ENCODE measurements around the gene IFITM5.

The IFITM5 gene

DNA sequence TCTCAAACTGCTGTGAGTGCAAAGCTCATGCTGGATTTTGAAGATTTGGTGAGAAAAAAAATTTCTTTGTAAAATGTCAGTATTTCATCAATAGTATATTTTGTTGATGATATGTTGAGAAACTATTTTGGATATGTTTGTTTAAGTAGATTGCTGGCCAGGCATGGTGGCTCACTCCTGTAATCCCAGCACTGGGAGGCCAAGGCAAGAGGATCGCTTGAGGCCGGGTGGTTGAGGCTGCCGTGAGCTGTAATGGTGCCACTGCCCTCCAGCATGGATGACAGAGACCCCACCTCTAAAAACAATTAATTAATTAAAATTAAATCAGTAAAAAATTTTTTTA lies 28.2 kb upstream of the IFITM5 start:
- TF ChIP-seq, protein P1, sequence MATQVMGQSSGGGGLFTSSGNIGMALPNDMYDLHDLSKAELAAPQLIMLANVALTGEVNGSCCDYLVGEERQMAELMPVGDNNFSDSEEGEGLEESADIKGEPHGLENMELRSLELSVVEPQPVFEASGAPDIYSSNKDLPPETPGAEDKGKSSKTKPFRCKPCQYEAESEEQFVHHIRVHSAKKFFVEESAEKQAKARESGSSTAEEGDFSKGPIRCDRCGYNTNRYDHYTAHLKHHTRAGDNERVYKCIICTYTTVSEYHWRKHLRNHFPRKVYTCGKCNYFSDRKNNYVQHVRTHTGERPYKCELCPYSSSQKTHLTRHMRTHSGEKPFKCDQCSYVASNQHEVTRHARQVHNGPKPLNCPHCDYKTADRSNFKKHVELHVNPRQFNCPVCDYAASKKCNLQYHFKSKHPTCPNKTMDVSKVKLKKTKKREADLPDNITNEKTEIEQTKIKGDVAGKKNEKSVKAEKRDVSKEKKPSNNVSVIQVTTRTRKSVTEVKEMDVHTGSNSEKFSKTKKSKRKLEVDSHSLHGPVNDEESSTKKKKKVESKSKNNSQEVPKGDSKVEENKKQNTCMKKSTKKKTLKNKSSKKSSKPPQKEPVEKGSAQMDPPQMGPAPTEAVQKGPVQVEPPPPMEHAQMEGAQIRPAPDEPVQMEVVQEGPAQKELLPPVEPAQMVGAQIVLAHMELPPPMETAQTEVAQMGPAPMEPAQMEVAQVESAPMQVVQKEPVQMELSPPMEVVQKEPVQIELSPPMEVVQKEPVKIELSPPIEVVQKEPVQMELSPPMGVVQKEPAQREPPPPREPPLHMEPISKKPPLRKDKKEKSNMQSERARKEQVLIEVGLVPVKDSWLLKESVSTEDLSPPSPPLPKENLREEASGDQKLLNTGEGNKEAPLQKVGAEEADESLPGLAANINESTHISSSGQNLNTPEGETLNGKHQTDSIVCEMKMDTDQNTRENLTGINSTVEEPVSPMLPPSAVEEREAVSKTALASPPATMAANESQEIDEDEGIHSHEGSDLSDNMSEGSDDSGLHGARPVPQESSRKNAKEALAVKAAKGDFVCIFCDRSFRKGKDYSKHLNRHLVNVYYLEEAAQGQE (IDR thresholded peaks at IDR 0.05; ENCODE audit: low read depth): no peak

GRCh38 chr11:326842-327580 lies 27.7 kb upstream of the IFITM5 start:
- TF ChIP-seq TEAD4 (IDR thresholded peaks at IDR 0.05) (no peak), YY1 (IDR thresholded peaks at IDR 0.05; ENCODE audit: low read depth) (no peak), USF1 (IDR thresholded peaks at IDR 0.05) (peak; percentile 67), CEBPB (IDR thresholded peaks at IDR 0.05) (no peak), EGR1 (IDR thresholded peaks at IDR 0.05) (no peak), RAD21 (IDR thresholded peaks at IDR 0.05; ENCODE audit: low read depth) (no peak), CREB1 (IDR thresholded peaks at IDR 0.05; ENCODE audit: low read depth) (no peak), NFIC (IDR thresholded peaks at IDR 0.05) (peak; percentile 4; the same call in 1 of the 2 replicates), FOXM1 (IDR thresholded peaks at IDR 0.05; ENCODE audit: borderline replicate concordance, low read depth) (no peak)
- TF ChIP-seq, protein P1 (IDR thresholded peaks at IDR 0.05; ENCODE audit: low read depth): no peak

DNA sequence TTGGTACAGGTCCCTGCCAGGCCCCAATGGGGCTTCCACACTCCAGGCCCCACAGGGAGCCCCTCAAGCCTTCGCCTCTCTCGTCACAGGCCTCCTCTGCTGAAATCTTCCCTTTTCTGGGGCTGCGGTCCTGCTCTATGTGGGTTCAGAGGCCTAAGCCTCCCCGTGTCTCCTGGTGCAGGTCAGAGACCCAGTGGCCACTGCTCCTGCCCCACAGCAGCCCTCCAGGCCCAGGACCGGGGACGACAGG lies 27.2 kb upstream of the IFITM5 start:
- TF ChIP-seq EGR1 (IDR thresholded peaks at IDR 0.05) (no peak), FOXM1 (IDR thresholded peaks at IDR 0.05; ENCODE audit: borderline replicate concordance, low read depth) (no peak), RAD21 (IDR thresholded peaks at IDR 0.05; ENCODE audit: low read depth) (no peak), EP300 (IDR thresholded peaks at IDR 0.05; ENCODE audit: borderline replicate concordance) (no peak), TCF12 (IDR thresholded peaks at IDR 0.05; ENCODE audit: low read depth) (no peak), YY1 (IDR thresholded peaks at IDR 0.05; ENCODE audit: low read depth) (no peak), ZBTB7A (IDR thresholded peaks at IDR 0.05; ENCODE audit: low read depth) (no peak), USF1 (IDR thresholded peaks at IDR 0.05) (no peak), TAF1 (IDR thresholded peaks at IDR 0.05; ENCODE audit: low read depth) (no peak), NFIC (IDR thresholded peaks at IDR 0.05) (no peak), CREB1 (IDR thresholded peaks at IDR 0.05; ENCODE audit: low read depth) (no peak), MAX (IDR thresholded peaks at IDR 0.05) (no peak), TEAD4 (IDR thresholded peaks at IDR 0.05) (no peak)
- TF ChIP-seq, protein P1 (IDR thresholded peaks at IDR 0.05; ENCODE audit: low read depth): no peak

DNA sequence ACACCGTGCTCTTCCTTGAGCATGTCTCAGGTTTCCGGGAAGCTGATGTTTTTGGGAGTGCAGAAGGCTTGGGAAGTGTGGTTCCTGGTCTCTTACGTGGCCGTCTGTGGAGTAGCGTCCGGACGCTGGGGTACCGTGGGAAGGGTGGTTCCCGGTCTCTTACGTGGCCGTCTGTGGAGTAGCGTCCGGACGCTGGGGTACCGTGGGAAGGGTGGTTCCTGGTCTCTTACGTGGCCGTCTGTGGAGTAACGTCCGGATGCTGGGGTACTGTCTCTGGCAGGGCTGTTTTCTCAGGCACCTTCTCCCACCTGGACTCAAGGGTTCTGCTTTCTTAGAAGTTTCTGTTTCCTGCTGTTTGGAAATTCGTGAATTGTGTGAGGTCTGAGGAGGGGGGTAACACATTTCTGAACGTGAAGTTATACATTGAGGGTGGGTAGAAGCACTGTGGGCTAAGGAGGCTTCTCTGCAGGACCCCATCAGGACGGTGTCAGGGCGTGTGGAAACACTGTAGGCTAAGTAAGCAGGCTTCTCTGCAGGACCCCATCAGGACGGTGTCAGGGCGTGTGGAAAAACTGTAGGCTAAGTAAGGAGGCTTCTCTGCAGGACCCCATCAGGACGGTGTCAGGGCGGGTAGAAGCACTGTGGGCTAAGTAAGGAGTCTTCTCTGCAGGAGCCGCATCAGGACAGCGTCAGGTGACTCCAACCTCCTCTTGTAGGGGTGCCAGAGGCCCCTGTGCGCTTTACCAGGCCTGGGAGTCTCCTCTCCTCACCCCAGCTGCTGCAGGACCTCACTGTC lies 26.7 kb upstream of the IFITM5 start:
- TF ChIP-seq EGR1 (IDR thresholded peaks at IDR 0.05) (no peak), MAX (IDR thresholded peaks at IDR 0.05) (no peak), TCF12 (IDR thresholded peaks at IDR 0.05; ENCODE audit: low read depth) (no peak), YY1 (IDR thresholded peaks at IDR 0.05; ENCODE audit: low read depth) (no peak), CREB1 (IDR thresholded peaks at IDR 0.05; ENCODE audit: low read depth) (no peak), TEAD4 (IDR thresholded peaks at IDR 0.05) (no peak), ZBTB7A (IDR thresholded peaks at IDR 0.05; ENCODE audit: low read depth) (no peak), RAD21 (IDR thresholded peaks at IDR 0.05; ENCODE audit: low read depth) (no peak), CEBPB (IDR thresholded peaks at IDR 0.05) (no peak)
